Measurements from ENCODE around the gene SUOX.
"Not testable (repeated sequence)": the region's sequence is repeated elsewhere in the genome, so short reads cannot be mapped to it uniquely, and the experiment has no call there.

SUOX gene

GRCh38 chr12:56020423-56021184, 23.5 kb downstream of the SUOX start, which contains the start of gene IKZF4:
IKZF4 (plus strand) TSS chr12:56021043; CDS start chr12:56021494, 451 bp downstream.
- no peak for DNase-seq (ENCODE audit: low read depth)

GRCh38 chr12:56021889-56022497, 24.9 kb downstream of the SUOX start:
- DNase-seq (ENCODE audit: low read depth): no peak

- DNase-seq (ENCODE audit: low read depth): no peak
These were observed 31.6 kb downstream of the SUOX start for GRCh38 chr12:56028511-56029165.

GRCh38 chr12:56029166-56029519, 32.1 kb downstream of the SUOX start:
- DNase-seq (ENCODE audit: low read depth): no peak

- DNase-seq (ENCODE audit: low read depth): no peak
These were observed 32.7 kb downstream of the SUOX start for GRCh38 chr12:56029666-56030293.

- no peak for DNase-seq (ENCODE audit: low read depth)
These were observed 34.9 kb downstream of the SUOX start for GRCh38 chr12:56031987-56032386.

GRCh38 chr12:56034586-56035332, 37.7 kb downstream of the SUOX start:
- DNase-seq (ENCODE audit: low read depth): no peak

GRCh38 chr12:56037161-56037560, 40.1 kb downstream of the SUOX start:
- DNase-seq (ENCODE audit: low read depth): no peak

- no peak for DNase-seq (ENCODE audit: low read depth)
These were observed 41.1 kb downstream of the SUOX start for GRCh38 chr12:56038022-56038655.

GRCh38 chr12:56040151-56040550, 43.1 kb downstream of the SUOX start:
- DNase-seq (ENCODE audit: low read depth): no peak

- no peak for DNase-seq (ENCODE audit: low read depth)
These were observed 44.0 kb downstream of the SUOX start for GRCh38 chr12:56040963-56041551.

- peak; percentile 63 for DNase-seq (ENCODE audit: low read depth)
These were observed 44.7 kb downstream of the SUOX start, which contains the start of gene RPS26 for GRCh38 chr12:56041552-56042429. RPS26 (plus strand) TSS chr12:56041918; CDS start chr12:56042167, 249 bp downstream.

GRCh38 chr12:56042430-56042813, 45.3 kb downstream of the SUOX start:
- not testable (repeated sequence) for DNase-seq (ENCODE audit: low read depth)

- DNase-seq (ENCODE audit: low read depth): no peak
These were observed 45.8 kb downstream of the SUOX start for GRCh38 chr12:56042843-56043242.

GRCh38 chr12:56046027-56046780, 49.1 kb downstream of the SUOX start:
- no peak for DNase-seq (ENCODE audit: low read depth)

- DNase-seq (ENCODE audit: low read depth): no peak
These were observed 56.4 kb downstream of the SUOX start for GRCh38 chr12:56053407-56053893.

All from stimulated activated CD8-positive, alpha-beta memory T cell treated with anti-CD3 and anti-CD28 coated beads, Interleukin-15, amount 100 ng/mL, for 24 hours (primary cell).